K562 (cell line): ENCODE data around the gene SEMA4G. TPM values are rescaled to one million over a fixed set of nuclear protein-coding genes. Genes with fewer than 3 reads are reported as not detected.

Source experiments
- ATAC-seq: fragments of 200-7000 bp; cut with Tn5 transposase; 3 replicates; pipeline ENCODE4 v1.9.1; 2020; ENCODE audit warnings: moderate library complexity
- BruUV-seq: library from RNA; stranded (reverse); fragments of 400-500 nt; replicated peaks from 2 replicates; lab custom pipeline; 2021; lab: Mats Ljungman, UMichigan
- CTCF ChIA-PET: fragments of 300-600 bp; formaldehyde crosslinking; extraction: SDS; loops from one replicate; lab custom pipeline; 2021; ENCODE audit warnings: low intra/inter-chr PET ratio; lab: Yijun Ruan, JAX
- POLR2A ChIA-PET: fragments of 300-600, 350-650 bp; sonication (Branson Sonifier 250); formaldehyde crosslinking; extraction: SDS; loops from one replicate; lab custom pipeline; 2021; ENCODE audit warnings: antibody characterized with exemption, inconsistent platforms; lab: Yijun Ruan, JAX
- DNase-seq, 4 experiments: peaks; one replicate each; pipeline versions ENCODE4 v3.0.0 to v3.0.0-alpha.2; 2011 to 2018; ENCODE audit warnings: low spot score in 3 of 4, mixed read lengths in 3 of 4; ENCODE audit errors: extremely low read depth in 1 of 4
- FAIRE-seq: peaks from 2 replicates; lab custom pipeline; 2011; peaks lifted over from hg19 to GRCh38; lab: Jason Lieb, UNC
- H2AFZ ChIP-seq: 2 replicates; pipeline ENCODE4 v1.6.0; 2011; ENCODE audit warnings: low read depth, low read length, control low read depth, inconsistent platforms
- H3K27ac ChIP-seq: fragments of 200-600 bp; 3 replicates; pipeline ENCODE4 v1.8.0; 2011; ENCODE audit warnings: low read depth, mild to moderate bottlenecking, control low read depth, inconsistent platforms, low read length, moderate library complexity, mixed read lengths; ENCODE audit errors: extremely low read depth
- H3K27me3 ChIP-seq, 2 experiments: fragments of 300-600 bp in 1 of 2; 2 replicates in 1 of 2; 3 replicates in 1 of 2; pipeline versions ENCODE4 v1.6.0 to v1.8.0; 2011; ENCODE audit warnings: inconsistent platforms in 2 of 2, low read length in 2 of 2, mild to moderate bottlenecking in 1 of 2, mixed read lengths in 1 of 2, moderate library complexity in 1 of 2; ENCODE audit not compliant: control insufficient read depth in 2 of 2, insufficient read depth in 2 of 2
- H3K36me3 ChIP-seq: fragments of 300-600 bp; 3 replicates; pipeline ENCODE4 v1.8.0; 2011; ENCODE audit warnings: mild to moderate bottlenecking, low read length, inconsistent platforms; ENCODE audit not compliant: control insufficient read depth, insufficient read depth
- H3K4me1 ChIP-seq, 2 experiments: fragments of 200-600 bp in 1 of 2; replicated peaks in 1 of 2; 2 replicates in 1 of 2; 3 replicates in 1 of 2; pipeline versions ENCODE4 v1.5.1 to v1.8.0; 2011; ENCODE audit warnings: inconsistent platforms in 2 of 2, low read length in 2 of 2, mild to moderate bottlenecking in 1 of 2, mixed read lengths in 1 of 2, moderate library complexity in 1 of 2; ENCODE audit not compliant: control insufficient read depth in 2 of 2, insufficient read depth in 2 of 2
- H3K4me2 ChIP-seq: 2 replicates; pipeline ENCODE4 v1.6.1; 2011; ENCODE audit warnings: low read length, control low read depth, inconsistent platforms, mixed read lengths; ENCODE audit not compliant: insufficient read depth
- H3K4me3 ChIP-seq: fragments of 200-600 bp; sonication (generic), shearing (Covaris generic); 2 replicates; pipeline ENCODE4 v1.5.1; 2016; ENCODE audit warnings: control low read depth, inconsistent platforms
- H3K79me2 ChIP-seq: fragments of 200-600 bp; 3 replicates; pipeline ENCODE4 v1.8.0; 2011; ENCODE audit warnings: low read length, inconsistent platforms; ENCODE audit not compliant: control insufficient read depth, insufficient read depth
- H3K9ac ChIP-seq, 2 experiments: 2 replicates each; pipeline versions ENCODE4 v1.6.0 to v1.6.1; 2011; ENCODE audit warnings: low read depth in 2 of 2, low read length in 2 of 2, control low read depth in 1 of 2, inconsistent platforms in 1 of 2, mild to moderate bottlenecking in 1 of 2, mixed read lengths in 1 of 2; ENCODE audit not compliant: insufficient read depth in 1 of 2
- H3K9me1 ChIP-seq: one replicate; pipeline ENCODE4 v1.6.0; 2011; ENCODE audit warnings: inconsistent platforms, mild to moderate bottlenecking, low read length, moderate library complexity; ENCODE audit not compliant: control insufficient read depth, insufficient read depth
- H3K9me3 ChIP-seq: replicated peaks from 2 replicates; pipeline ENCODE4 v1.5.1; 2011; ENCODE audit warnings: low read depth, low read length, inconsistent platforms; ENCODE audit not compliant: control insufficient read depth, insufficient read depth
- H4K20me1 ChIP-seq: replicated peaks from 2 replicates; pipeline ENCODE4 v1.6.1; 2011; ENCODE audit warnings: low read length, inconsistent platforms, mixed read lengths; ENCODE audit not compliant: control insufficient read depth, insufficient read depth
- BRD9 ChIP-seq: fragments of 450-650 bp; IDR thresholded peaks from 2 replicates; pipeline ENCODE4 v1.6.1; 2018; ENCODE audit warnings: low read depth; ENCODE audit not compliant: partially characterized antibody
- CCAR2 ChIP-seq: fragments of 200-400 bp; formaldehyde crosslinking; IDR thresholded peaks from 2 replicates; pipeline ENCODE4 v1.6.1; 2017; ENCODE audit warnings: mild to moderate bottlenecking, low read depth, low read length
- ELF4 ChIP-seq: fragments of 450-650 bp; formaldehyde crosslinking; IDR thresholded peaks from 2 replicates; pipeline ENCODE4 v1.4.0; 2022; ENCODE audit warnings: missing genetic modification characterization
- KLF6 ChIP-seq: fragments of 250-450 bp; sonication (Bioruptor Pico); IDR thresholded peaks from 2 replicates; pipeline ENCODE4 v1.4.0; 2020; ENCODE audit warnings: mild to moderate bottlenecking, moderate library complexity, borderline replicate concordance
- MCM3 ChIP-seq: fragments of 450-650 bp; IDR thresholded peaks from 2 replicates; pipeline ENCODE4 v1.6.1; 2016
- MYNN ChIP-seq, 2 experiments: sonication (generic); formaldehyde crosslinking in 1 of 2; IDR thresholded peaks; 2 replicates each; pipeline versions ENCODE4 v1.5.0 to v1.6.1; 2016 to 2020; ENCODE audit warnings: antibody characterized with exemption in 1 of 2, missing genetic modification reagents in 1 of 2
- NONO ChIP-seq, 2 experiments: fragments of 200-400 bp in 1 of 2; fragments of 450-650 bp in 1 of 2; formaldehyde crosslinking in 1 of 2; IDR thresholded peaks; 2 replicates each; pipeline ENCODE4 v1.6.1; 2017; ENCODE audit warnings: low read depth in 2 of 2, mild to moderate bottlenecking in 2 of 2, moderate library complexity in 2 of 2, low read length in 1 of 2
- SIN3A ChIP-seq, 2 experiments: fragments of 150-350 bp in 1 of 2; IDR thresholded peaks; 2 replicates each; pipeline ENCODE4 v1.6.1; 2011 to 2016; ENCODE audit warnings: borderline replicate concordance in 2 of 2, low read depth in 2 of 2, low read length in 2 of 2, mild to moderate bottlenecking in 2 of 2, moderate library complexity in 2 of 2; ENCODE audit not compliant: control insufficient read depth in 1 of 2
- YBX1 ChIP-seq: fragments of 450-650 bp; IDR thresholded peaks from 2 replicates; pipeline ENCODE4 v1.7.1; 2016; ENCODE audit warnings: mild to moderate bottlenecking
- ZBTB7A ChIP-seq: IDR thresholded peaks from 2 replicates; pipeline ENCODE4 v1.6.1; 2011; ENCODE audit warnings: low read depth, mild to moderate bottlenecking, low read length, moderate library complexity, borderline replicate concordance; ENCODE audit not compliant: control insufficient read depth
- ZFP30 ChIP-seq: fragments of 250-450 bp; sonication (Bioruptor Pico); IDR thresholded peaks from 2 replicates; pipeline ENCODE4 v1.8.0; 2022; ENCODE audit warnings: moderate library complexity, mild to moderate bottlenecking, inconsistent platforms, borderline replicate concordance
- ZNF134 ChIP-seq: fragments of 250-450 bp; sonication (Bioruptor Pico); conservative IDR thresholded peaks from 2 replicates; pipeline ENCODE4 v1.4.0; 2020
- WGBS: fragments of 100-300 bp; shearing (Covaris generic); methylation state at CpG from one replicate; pipeline ENCODE4 v1.1.6; 2016; ENCODE audit warnings: low coverage, mixed read lengths; ENCODE audit not compliant: insufficient coverage; ENCODE audit errors: missing lambda C conversion rate; 5-methylcytosine and 5-hydroxymethylcytosine counted together
- in situ Hi-C: fragments of 300-500 bp; cut with MboI; formaldehyde crosslinking; loops from 4 replicates; pipeline ENCODE4 v1.15.0; 2018; ENCODE audit warnings: inconsistent platforms, mixed read lengths
- intact Hi-C: fragments of 100-400 bp; cut with micrococcal nuclease; formaldehyde crosslinking; loops from 2 replicates; pipeline ENCODE4 v1.14.2; 2022
- polyA plus RNA-seq, 8 experiments: library from polyadenylated mRNA; depleted of rRNA in 4 of 8; stranded (reverse) in 5 of 8; unstranded in 3 of 8; fragments of >200 nt; fragmentation: Nextera tagmentation in 2 of 8; fragmentation: Illumina TruSeq in 1 of 8; extraction: Ambion mirVana in 2 of 8; extraction: Trizol in 1 of 8; gene quantifications; 2 replicates each; pipeline versions ENCODE4 v1.2.1 to v1.2.3, GENCODE V29; 2011 to 2014; ENCODE audit warnings: inconsistent platforms in 1 of 8, missing spikeins in 1 of 8
- total RNA-seq, 7 experiments: library from RNA; depleted of rRNA in 6 of 7; stranded (reverse); fragments of >200 nt in 6 of 7; fragmentation: Illumina TruSeq in 2 of 7; extraction: Trizol in 2 of 7; gene quantifications; 2 replicates each; pipeline versions ENCODE4 v1.2.1 to v1.2.3, GENCODE V29; 2011 to 2021; ENCODE audit warnings: low replicate concordance in 1 of 7
- TF ChIP-seq, protein P1 (sequence below): sonication (generic); formaldehyde crosslinking; IDR thresholded peaks from 2 replicates; pipeline ENCODE4 v1.8.1; 2022; ENCODE audit warnings: missing genetic modification reagents
- TF ChIP-seq, protein P2 (sequence below): fragments of 250-450 bp; sonication (Bioruptor Pico); IDR thresholded peaks from 2 replicates; pipeline ENCODE4 v1.4.0; 2020; ENCODE audit warnings: borderline replicate concordance
- TF ChIP-seq, protein P3 (sequence below): sonication (generic); formaldehyde crosslinking; IDR thresholded peaks from 2 replicates; pipeline ENCODE4 v1.8.0; 2022; ENCODE audit warnings: mild to moderate bottlenecking, low read depth, missing genetic modification reagents
- TF ChIP-seq, protein P4 (sequence below): fragments of 450-650 bp; IDR thresholded peaks from 2 replicates; pipeline ENCODE4 v1.7.1; 2018; ENCODE audit warnings: mild to moderate bottlenecking, low read depth; ENCODE audit not compliant: partially characterized antibody

The SEMA4G gene
- total and polyA plus RNA-seq, 9 of the 15 experiments (the other 6 are each of a cell fraction or from before 2014, with no cell fraction given), result 0.40 to 7.8 (median 1.8) TPM

DNA sequence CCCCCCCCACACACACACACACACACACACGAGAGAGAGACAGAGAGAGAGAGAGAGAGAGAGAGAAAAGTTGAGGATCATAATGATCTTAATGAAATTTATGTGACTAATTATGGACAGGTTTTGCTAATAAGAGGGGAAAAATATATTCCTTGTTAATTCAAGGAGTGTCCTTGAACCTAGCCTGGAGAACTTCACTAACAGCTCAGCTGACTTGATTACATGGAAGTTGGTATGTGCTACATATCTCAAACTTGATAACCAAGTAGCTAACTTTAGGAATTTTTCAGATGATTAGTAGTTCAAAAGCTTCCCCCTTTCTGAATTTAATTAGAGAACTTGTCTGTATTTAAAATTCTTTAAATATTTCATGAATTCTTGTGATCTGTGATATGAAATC is 41.3 kb upstream of the SEMA4G start:
- ATAC-seq (no peak), DNase-seq (no peak), FAIRE-seq (no peak)
- Histone ChIP-seq H3K9me3 (no peaks in the 10 kb centered on the region), H3K36me3 (peaks cover 86% of the 10 kb centered on the region), H3K9me1 (no peaks in the 10 kb centered on the region), H3K27me3 (no peaks in the 10 kb centered on the region), H3K4me2 (no peak overlapping the region), H3K79me2 (no peaks in the 10 kb centered on the region), H4K20me1 (no peaks in the 10 kb centered on the region), H2AFZ (no peak overlapping the region), H3K9ac (no peak overlapping the region), H3K4me3 (no peak overlapping the region), H3K27ac (no peak overlapping the region), H3K4me1 (no peaks in the 10 kb centered on the region)
- no TSS peak for BruUV-seq
- intact Hi-C loops, result no loop called here
- WGBS, result no CpG with 5 or more reads among the region's 1 CpG
- ChIA-PET CTCF (no interaction called here), POLR2A (interaction anchor here (0.9 kb wide), 1 partner anchor 15 kb away, joined by 3 read pairs; the partner anchor contains the start of gene SLF2)
- in situ Hi-C loops, result no loop called here
- TF ChIP-seq, protein P1, sequence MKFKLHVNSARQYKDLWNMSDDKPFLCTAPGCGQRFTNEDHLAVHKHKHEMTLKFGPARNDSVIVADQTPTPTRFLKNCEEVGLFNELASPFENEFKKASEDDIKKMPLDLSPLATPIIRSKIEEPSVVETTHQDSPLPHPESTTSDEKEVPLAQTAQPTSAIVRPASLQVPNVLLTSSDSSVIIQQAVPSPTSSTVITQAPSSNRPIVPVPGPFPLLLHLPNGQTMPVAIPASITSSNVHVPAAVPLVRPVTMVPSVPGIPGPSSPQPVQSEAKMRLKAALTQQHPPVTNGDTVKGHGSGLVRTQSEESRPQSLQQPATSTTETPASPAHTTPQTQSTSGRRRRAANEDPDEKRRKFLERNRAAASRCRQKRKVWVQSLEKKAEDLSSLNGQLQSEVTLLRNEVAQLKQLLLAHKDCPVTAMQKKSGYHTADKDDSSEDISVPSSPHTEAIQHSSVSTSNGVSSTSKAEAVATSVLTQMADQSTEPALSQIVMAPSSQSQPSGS (CRISPR knock-in tag), result no peak
- no peak for TF ChIP-seq ZNF134
- no peak for TF ChIP-seq MYNN (IDR thresholded peaks at IDR 0.05)
- no peak for TF ChIP-seq MYNN (CRISPR knock-in tag; IDR thresholded peaks at IDR 0.05)
- no peak for TF ChIP-seq BRD9
- no peak for TF ChIP-seq ELF4
- TF ChIP-seq, protein P2, sequence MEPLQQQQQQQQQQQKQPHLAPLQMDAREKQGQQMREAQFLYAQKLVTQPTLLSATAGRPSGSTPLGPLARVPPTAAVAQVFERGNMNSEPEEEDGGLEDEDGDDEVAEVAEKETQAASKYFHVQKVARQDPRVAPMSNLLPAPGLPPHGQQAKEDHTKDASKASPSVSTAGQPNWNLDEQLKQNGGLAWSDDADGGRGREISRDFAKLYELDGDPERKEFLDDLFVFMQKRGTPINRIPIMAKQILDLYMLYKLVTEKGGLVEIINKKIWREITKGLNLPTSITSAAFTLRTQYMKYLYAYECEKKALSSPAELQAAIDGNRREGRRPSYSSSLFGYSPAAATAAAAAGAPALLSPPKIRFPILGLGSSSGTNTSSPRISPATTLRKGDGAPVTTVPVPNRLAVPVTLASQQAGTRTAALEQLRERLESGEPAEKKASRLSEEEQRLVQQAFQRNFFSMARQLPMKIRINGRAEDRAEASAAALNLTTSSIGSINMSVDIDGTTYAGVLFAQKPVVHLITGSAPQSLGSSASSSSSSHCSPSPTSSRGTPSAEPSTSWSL (CRISPR knock-in tag), result no peak
- TF ChIP-seq, protein P3, sequence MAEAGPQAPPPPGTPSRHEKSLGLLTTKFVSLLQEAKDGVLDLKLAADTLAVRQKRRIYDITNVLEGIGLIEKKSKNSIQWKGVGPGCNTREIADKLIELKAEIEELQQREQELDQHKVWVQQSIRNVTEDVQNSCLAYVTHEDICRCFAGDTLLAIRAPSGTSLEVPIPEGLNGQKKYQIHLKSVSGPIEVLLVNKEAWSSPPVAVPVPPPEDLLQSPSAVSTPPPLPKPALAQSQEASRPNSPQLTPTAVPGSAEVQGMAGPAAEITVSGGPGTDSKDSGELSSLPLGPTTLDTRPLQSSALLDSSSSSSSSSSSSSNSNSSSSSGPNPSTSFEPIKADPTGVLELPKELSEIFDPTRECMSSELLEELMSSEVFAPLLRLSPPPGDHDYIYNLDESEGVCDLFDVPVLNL (CRISPR knock-in tag), result no peak
- TF ChIP-seq NONO (IDR thresholded peaks at IDR 0.05; ENCODE audit: low read depth in 2 of 2, low read length in 1 of 2), result no peak
- TF ChIP-seq, protein P4, sequence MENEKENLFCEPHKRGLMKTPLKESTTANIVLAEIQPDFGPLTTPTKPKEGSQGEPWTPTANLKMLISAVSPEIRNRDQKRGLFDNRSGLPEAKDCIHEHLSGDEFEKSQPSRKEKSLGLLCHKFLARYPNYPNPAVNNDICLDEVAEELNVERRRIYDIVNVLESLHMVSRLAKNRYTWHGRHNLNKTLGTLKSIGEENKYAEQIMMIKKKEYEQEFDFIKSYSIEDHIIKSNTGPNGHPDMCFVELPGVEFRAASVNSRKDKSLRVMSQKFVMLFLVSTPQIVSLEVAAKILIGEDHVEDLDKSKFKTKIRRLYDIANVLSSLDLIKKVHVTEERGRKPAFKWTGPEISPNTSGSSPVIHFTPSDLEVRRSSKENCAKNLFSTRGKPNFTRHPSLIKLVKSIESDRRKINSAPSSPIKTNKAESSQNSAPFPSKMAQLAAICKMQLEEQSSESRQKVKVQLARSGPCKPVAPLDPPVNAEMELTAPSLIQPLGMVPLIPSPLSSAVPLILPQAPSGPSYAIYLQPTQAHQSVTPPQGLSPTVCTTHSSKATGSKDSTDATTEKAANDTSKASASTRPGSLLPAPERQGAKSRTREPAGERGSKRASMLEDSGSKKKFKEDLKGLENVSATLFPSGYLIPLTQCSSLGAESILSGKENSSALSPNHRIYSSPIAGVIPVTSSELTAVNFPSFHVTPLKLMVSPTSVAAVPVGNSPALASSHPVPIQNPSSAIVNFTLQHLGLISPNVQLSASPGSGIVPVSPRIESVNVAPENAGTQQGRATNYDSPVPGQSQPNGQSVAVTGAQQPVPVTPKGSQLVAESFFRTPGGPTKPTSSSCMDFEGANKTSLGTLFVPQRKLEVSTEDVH, result no peak
- no peak for TF ChIP-seq ZBTB7A
- no peak for TF ChIP-seq MCM3
- no peak for TF ChIP-seq CCAR2
- TF ChIP-seq YBX1, result no peak
- TF ChIP-seq SIN3A (IDR thresholded peaks at IDR 0.05; ENCODE audit: borderline replicate concordance in 2 of 2, control insufficient read depth in 1 of 2, low read depth in 2 of 2, low read length in 2 of 2), result no peak
- TF ChIP-seq ZFP30 (CRISPR knock-in tag), result no peak
- TF ChIP-seq KLF6, result no peak
